Retina (tissue), 1 donor: Measurements from ENCODE around the gene TK2.

Source experiments
- DNase-seq: peaks from one replicate; pipeline ENCODE4 v3.0.0-alpha.2; 2016

The TK2 gene

DNA sequence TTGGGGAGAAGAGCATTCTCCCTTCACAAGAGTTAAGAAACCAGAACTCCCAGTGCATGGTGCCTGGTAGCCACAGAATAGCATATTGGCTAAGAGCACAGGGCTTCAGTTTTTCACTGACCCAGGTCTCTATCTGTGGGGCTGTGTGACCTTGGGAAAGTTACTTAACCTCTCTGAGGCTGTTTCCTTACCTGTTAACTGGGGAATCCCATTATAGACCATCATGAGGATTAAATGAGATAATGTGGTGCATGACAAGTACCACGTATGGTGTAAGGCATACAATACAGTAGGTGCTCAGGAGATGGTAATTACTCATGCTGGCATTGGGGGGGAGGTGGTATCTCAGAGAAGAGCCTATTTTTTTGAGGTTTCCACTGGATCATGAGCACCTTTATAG, 89.2 kb downstream of the TK2 start:
- no peak for DNase-seq

DNA sequence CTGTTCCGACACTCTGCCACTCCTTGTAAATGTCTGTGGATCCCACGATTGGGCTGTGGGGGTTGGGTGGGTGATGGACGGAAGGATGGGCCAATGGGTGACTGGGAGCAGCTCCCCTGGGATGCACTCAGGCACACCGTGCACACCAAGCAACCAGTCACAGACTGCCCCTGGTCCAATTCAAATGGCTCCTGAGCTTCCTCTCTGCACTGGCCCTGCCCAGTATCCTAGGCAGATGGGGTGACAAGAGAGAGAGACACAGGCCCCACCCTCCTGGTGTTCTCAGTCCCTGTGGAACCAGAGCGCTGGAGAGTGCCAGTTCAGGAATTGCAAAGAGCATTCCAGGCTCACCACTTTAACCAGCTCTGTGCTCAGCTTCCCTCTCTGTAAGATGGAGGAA, 90.0 kb downstream of the TK2 start:
- peak; percentile 73 for DNase-seq

DNA sequence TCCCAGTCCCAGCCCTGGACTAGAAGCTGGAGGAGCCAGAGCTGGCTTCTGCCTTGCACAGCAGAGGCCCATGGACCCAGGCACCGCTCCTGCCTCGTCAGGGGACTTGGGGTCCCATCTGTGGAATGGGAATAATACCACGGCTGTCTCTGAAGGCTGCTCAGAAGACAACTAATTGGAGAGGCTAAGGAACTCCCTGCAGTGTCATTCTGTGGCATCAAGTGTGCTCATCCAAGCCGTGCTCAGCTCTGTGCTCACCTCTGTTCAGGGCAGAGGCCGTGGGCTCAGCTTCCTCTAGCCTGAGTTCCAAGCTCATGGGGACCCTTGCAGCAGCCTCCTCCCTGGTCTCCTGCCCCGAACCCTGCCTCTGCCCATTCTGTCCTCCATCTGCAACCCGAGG, 91.1 kb downstream of the TK2 start:
- DNase-seq: no peak

DNA sequence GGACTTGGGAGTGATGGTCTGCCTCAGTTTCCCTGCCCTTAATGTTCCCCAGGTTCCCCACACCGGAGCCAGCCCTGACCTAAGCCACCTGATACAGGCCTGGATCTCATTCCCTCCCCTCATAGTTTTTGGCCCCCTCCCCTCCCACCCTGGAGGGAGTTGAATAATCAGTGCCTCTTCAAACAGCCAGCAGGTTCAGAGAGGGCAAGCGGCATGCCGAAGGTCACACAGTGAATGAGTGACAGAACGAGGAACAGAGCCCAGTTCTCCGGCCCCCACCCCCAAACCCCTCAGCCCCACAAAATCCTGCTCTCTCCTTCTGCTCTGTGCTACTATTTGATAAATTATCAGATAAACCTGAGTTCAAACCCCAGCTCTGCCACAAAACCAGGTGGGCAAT, 91.6 kb downstream of the TK2 start:
- no peak for DNase-seq
